ENCODE measurements around the gene AOPEP.
"Not testable (repeated sequence)": the region's sequence is repeated elsewhere in the genome, so short reads cannot be mapped to it uniquely, and the experiment has no call there.

- not testable (repeated sequence) for TF ChIP-seq CTCF (IDR thresholded peaks at IDR 0.05; ENCODE audit: low read length); EZH2 (IDR thresholded peaks at IDR 0.05; ENCODE audit: borderline replicate concordance, low read length)
Observed at GRCh38 chr9:94940296-94940695, 213.8 kb downstream of the AOPEP start.

Data from OCI-LY1 (cell line).